GM18511 (cell line): Measurements from ENCODE around the gene PHACTR4.
"Not testable (repeated sequence)": the region's sequence is repeated elsewhere in the genome, so short reads cannot be mapped to it uniquely, and the experiment has no call there.

Source experiments
- ATAC-seq: cut with Tn5 transposase; IDR thresholded peaks from one replicate; pipeline ENCODE4 v1.9.1; 2021; ENCODE audit warnings: mild to moderate bottlenecking, moderate library complexity; ENCODE audit not compliant: unreplicated experiment

PHACTR4 gene

DNA sequence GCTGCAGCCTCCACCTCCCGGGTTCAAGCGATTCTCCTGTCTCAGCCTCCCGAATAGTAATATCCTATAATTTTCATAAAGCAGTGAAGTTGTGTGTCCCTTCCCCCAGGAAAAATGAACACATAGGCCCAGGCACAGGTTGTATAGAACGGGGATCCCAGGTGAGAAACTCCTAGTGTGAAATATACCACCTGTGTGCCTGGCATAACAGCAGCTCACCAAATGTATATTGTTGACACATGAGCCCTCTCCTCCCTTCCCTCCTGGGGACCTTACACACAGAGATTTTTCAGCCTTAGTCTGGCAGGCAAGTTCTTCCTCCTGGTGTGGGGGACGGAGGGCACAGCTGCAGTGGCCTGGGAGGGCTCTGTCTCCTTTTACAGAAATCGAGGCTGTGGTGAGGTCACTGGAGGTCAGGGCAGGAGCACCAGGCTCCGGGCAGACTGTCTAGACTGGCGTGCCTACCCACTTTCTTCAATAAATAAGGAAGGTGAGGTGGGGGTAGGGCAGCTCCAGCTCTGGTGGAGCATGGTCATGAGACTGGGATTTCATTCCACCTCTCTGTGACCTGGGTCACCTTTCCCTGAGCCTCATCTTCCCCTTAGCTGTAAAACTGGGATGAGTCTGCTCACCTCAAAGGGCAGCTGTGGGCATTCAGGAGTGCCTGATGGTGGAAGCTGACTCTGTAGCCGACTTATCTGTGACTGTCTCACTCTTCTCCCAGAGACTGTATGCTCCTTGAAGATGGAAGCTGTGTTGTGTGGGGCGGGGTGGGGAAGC, 150.6 kb downstream of the PHACTR4 start:
- ATAC-seq = no peak

DNA sequence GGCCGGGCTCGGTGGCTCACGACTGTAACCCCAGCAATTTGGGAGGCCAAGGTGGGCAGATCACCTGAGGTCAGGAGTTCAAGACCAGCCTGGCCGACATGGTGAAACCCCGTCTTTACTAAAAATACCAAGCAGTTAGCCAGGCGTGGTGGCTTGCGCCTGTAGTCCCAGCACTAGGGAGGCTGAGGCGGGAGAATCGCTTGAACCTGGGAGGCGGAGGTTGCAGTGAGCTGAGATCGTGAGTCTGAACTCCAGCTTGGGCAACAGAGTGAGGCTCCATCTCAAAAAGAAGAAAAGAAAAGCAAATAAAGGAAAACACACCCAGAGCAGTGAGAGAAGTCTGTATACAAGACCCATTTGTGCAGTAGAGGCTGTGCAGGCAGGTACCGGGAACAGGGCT, 151.3 kb downstream of the PHACTR4 start:
- ATAC-seq = not testable (repeated sequence)

DNA sequence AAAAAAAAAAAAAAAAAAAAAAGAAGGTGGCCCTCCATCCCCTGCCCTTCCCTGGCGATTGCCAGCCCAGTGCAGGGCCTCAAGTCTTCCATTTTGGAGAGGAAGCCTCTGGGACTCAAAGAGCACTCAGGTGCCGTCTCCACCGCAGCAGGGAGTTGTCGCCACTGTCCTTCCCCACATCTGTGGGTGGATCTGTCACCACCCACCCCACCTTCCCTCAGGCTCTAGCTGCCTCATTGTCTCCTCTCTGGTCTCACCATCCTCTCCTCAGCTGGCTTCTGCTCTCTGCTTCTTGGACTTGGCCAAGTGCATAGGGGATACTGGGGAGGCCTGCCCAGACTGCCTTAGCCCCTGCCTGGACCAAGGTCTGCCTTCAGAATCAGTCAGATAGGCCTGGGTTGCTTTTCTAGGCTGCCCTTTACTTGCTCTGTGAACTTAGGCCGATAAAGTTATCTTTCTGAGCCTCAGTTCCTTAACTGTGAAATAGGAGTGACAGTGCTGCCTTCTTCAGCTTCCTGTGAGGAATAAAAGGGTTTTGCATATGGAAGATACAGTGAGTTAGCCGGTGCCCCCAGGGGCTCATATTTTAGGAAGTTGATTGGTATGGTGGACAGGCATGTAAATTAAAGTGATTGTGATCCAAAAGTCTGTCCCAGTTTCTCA, 152.1 kb downstream of the PHACTR4 start:
- ATAC-seq = no peak

DNA sequence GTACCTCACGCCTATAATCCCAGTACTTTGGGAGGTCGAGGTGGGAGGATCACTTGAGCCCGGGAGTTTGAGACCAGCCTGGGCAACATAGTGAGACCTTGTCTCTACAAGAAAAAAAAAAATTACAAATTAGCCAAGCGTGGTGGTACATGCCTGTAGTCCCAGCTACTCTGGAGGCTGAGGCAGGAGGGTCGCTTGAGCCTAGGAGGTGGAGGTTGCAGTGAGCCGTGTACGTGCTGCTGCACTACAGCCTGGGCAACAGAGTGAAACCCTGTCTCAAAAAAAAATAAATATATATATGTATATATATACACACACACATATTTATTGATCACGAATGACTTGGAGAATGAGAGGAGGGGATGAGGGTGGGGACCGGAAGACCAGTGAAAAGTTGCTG, 153.0 kb downstream of the PHACTR4 start:
- not testable (repeated sequence) for ATAC-seq

DNA sequence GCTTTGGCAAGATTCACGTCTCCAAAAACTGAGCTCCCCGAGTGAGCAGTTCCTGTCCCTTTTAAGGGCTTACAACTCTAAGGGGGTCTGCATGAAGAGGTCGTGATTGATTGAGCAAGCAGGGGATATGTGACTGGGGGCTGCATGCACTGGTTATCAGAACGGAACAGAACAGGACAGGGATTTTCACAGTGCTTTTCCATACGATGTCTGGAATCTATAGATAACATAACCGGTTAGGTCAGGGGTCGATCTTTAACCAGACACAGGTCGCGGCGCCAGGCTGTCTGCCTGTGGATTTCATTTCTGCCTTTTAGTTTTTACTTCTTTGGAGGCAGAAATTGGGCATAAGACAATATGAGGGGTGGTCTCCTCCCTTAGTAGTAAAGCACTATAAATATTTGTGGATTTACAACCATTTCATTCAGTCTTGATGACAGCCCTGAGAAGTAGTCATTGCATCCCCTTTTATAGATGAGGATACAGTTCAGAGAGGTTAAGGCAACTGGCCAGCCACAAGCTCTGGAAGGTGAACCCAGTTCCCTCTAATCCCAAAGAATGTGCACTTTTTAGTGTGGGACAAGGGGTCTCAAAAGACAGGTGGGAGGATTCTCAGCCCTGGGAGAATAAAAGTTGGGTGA, 155.6 kb downstream of the PHACTR4 start:
- ATAC-seq = not testable (repeated sequence)

DNA sequence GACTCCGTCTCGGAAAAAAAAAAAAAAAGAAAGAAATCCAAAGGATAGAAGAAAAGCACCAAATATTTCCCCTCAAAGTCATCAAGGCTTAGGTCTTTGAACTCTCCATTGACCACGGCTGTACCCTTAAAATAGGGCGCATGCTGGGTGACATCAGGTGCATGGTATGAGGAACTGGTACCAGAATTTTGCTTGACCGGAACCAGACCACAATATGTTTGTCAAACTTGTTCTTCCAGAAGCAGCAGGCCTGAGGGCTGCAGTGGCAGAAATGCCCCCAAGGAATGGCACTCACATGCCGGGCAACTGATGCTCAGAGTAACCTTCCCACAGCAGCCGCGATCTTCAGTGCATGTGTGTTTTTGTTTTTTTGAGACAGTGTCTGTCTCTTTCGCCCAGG, 157.3 kb downstream of the PHACTR4 start:
- ATAC-seq = no peak

DNA sequence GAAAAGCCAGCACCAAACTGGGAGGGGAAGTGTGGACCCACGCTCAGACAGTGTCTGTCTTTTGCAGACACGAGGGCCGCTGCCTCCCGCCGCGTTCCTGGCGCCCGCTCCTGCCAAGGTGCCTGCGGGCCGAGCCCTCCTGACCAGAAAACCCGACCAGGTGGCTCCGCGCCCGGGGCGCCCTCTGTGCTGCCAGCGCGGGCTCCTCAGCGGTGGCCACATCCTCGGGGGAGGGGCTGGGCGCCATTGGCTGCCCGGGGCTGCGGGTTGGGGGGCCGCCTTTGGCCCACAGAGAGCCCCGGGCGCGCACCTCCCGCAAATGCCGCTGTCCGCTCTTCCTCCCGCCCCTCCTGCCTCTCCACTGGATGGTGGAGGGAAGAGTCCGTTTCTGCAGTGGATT, 160.9 kb downstream of the PHACTR4 start:
- ATAC-seq = no peak

DNA sequence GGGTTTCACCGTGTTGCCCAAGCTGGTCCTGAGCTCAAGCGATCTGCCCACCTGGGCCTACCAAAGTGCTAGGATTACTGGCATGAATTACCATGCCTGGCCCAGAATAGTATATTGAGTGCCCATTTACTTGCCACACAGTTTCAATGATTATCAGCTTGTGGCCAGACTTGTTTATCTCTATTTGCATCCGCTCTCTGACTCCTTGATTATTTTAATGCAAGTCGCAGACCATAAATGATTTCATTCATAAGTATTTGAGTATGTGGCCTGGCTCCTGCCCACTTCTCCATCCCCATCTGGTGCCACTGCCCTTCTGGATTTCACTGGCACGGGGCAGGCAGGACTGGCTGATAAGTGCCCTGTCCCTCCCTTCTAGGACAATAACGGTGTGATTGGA, 165.1 kb downstream of the PHACTR4 start:
- ATAC-seq = no peak

DNA sequence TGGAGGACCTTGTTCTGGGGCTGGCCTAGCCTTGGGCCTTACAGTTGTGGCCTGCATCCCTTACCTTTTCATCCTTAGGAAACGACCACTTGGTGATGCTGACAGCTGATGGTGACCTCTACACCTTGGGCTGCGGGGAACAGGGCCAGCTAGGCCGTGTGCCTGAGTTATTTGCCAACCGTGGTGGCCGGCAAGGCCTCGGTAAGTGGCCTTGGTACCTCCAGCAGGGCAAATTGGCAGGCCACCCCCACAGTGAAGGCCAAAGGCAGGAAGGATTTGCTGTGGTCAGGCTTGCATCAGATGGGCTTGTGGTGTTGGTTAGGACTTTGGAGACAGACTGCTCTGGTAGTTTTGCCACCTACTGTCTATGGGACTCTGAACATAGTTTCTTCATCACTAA, 165.6 kb downstream of the PHACTR4 start:
- ATAC-seq = no peak

DNA sequence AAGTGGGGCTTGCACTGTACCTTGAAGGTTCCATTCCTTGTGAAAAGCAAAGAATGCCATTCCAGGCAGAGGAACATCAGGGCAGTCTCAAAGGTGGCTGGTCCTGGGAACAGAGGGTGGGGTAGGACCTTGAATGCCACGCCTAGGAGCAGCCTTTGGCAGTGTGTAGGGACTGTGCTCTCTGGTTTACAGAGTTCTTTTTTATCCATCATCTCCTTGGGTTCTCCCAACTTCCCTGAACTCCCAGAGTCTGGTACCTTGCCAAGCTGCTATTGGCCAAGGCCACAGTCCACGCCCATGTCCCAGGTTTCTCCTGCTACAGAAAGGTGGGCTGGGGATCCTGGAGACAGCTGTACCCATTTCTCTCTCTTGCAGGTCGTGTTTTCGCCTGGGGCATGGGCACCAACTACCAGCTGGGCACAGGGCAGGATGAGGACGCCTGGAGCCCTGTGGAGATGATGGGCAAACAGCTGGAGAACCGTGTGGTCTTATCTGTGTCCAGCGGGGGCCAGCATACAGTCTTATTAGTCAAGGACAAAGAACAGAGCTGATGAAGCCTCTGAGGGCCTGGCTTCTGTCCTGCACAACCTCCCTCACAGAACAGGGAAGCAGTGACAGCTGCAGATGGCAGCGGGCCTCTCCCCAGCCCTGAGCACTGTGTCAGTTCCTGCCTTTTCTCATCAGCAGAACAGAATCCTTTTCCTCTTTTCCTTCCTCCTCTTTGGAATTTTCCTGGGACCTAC, 168.1 kb downstream of the PHACTR4 start:
- ATAC-seq = no peak

DNA sequence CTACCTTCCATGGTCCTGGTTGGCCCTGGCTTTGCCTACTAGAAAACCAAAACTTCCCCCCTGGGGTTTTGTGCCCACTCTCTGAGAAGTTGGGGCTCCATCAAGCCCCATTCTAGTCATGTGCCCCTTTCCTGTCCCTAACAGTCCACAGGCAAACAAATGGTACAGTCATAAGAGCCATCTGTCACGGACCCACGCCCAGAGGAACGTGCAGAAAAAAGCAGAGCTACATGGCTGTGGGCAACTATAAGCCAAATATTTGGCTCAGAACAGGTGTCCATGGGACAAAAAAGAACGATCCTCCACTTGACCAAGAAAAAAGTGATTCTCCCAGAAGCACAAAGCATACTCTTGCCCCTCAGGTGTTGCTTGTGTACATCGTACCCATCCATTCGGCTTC, 168.7 kb downstream of the PHACTR4 start:
- ATAC-seq = no peak

DNA sequence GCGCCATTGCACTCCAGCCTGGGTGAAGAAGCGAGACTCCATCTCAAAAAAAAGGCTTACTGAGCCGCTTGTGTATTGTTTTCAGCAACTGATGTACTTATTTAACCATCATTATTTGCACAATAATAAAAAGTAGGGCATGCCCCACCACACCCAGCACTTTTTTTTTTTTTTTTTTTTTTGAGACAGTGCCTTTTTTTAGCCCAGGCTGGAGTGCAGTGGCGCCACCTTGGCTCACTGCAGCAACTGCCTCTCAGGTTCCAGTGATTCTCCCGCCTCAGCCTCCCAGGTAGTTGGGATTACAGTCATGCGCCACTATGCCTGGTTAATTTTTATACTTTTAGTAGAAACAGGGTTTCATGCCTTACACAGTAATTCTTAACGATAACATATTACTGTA, 171.1 kb downstream of the PHACTR4 start:
- no peak for ATAC-seq

DNA sequence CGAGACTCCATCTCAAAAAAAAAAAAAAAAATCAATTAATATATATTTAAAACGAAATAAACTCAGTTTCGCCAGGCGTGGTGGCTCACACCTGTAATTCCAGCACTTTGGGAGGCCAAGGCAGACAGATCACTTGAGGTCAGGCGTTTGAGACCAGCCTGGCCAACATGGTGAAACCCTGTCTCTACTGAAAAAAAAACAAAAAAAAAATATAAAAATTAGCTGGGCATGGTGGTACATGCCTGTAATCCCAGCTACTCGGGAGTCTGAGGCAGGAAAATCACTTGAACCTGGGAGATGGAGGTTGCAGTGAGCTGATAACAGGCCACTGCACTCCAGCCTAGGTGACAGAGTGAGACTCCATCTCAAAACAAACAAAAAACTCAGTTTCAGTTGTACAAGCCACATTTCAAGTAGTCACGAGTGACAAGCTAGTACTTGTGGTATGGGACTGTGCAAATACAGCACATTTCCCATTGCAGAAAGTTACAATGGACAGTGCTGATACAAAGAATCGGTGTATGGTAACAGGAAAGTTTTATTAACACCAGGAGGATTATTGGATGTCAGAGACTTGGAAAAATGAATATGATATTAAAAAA, 172.0 kb downstream of the PHACTR4 start:
- not testable (repeated sequence) for ATAC-seq

DNA sequence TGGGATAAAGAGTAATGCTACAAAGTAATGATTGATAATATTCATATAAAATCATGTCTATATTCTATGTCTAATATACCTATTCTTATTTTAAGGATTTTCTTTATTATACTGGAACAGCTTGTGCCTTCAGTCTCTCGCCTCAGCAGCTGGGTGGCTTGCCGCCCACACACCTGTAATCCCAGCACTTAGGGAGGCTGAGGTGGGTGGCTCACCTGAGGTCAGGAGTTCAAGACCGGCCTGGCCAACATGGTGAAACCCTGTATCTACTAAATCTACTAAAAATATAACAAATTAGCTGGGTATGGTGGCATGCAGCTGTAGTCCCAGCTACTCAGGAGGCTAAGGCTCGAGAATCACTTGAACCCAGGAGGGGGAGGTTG, 175.7 kb downstream of the PHACTR4 start:
- ATAC-seq = no peak

DNA sequence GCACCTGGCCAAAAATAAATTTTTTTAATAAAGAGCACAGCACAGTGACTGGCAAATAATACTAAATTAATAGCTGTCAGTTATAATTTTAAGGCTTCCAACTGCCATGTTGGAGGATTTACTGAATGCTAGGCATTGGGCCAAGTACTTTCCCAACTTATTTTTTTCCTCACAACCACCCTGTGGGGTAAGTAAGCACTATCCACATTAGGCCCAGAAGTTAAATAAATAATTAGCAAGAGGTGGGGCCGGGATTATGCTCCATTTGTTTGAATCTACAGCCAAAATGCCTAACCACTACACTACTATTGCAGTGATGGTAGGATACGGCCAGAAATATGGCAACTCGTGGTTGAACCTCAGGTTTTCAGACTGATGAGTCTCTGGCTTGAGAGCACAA, 178.8 kb downstream of the PHACTR4 start:
- ATAC-seq = no peak
